ENCODE data around the gene TRAIP. TPM values are rescaled to one million over a fixed set of nuclear protein-coding genes. Genes with fewer than 3 reads are reported as not detected.

The TRAIP gene
- total and polyA plus RNA-seq, 8 donors: 0.79 to 2.5 (median 1.1) TPM

DNA sequence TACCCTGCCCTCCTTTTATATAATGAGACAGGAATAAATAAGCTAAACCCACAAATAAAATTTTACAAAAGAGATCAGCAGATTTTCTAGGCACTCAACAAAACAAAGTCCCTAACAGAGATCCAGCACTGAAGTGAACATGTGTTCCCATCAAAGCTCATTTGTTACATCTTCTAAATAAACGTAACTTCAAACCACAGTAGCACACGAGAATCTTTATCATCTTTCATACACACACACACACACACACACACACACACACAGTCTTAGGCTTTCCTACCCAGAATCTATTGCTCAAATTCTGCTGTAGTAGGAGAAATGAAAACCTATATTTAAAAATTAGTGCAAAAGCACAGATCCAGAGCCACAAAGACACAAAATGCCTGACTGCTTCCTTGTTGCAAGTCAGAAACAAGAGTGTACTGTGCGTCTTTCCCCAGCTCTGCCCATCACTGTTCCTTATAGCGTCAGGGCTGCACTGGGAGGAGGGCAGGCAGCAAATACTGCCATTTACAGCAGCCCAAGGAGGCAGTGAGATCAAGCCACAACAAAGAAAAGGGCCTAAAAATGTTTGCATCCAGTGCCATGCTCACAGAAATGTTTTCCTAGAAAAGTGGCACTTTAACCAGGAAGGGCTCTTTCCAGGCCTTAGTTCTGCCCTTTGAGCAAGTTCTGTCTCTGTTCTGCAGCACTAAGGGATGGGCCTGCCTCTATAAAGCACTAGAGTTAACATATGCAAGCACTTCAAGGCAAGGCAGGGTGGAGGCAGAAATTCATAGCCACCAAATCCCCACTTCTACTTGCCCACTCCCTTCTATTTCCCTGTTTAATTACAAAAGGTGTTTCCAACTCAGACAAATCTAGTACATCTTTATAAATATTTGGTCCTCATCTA, 76.0 kb downstream of the TRAIP start:
- ATAC-seq: no peak
- Histone ChIP-seq H3K36me3 (peaks cover 0 to 4% (median 0%) of the 10 kb centered on the region in 3 donors), H3K4me3 (no peak overlapping the region), H3K9me3 (no peaks in the 10 kb centered on the region), H3K4me1 (peaks cover 0 to 11% (median 6%) of the 10 kb centered on the region in 3 donors), H3K27me3 (no peaks in the 10 kb centered on the region), H3K27ac (no peak overlapping the region)
- FAIRE-seq: no peak
- DNase-seq: no peak
- intact Hi-C loops (cut with DNase I): no loop called here
- WGBS, 2 donors: 60 to 69% methylated on average over 4 of the region's 4 CpGs
- TF ChIP-seq, protein P1, sequence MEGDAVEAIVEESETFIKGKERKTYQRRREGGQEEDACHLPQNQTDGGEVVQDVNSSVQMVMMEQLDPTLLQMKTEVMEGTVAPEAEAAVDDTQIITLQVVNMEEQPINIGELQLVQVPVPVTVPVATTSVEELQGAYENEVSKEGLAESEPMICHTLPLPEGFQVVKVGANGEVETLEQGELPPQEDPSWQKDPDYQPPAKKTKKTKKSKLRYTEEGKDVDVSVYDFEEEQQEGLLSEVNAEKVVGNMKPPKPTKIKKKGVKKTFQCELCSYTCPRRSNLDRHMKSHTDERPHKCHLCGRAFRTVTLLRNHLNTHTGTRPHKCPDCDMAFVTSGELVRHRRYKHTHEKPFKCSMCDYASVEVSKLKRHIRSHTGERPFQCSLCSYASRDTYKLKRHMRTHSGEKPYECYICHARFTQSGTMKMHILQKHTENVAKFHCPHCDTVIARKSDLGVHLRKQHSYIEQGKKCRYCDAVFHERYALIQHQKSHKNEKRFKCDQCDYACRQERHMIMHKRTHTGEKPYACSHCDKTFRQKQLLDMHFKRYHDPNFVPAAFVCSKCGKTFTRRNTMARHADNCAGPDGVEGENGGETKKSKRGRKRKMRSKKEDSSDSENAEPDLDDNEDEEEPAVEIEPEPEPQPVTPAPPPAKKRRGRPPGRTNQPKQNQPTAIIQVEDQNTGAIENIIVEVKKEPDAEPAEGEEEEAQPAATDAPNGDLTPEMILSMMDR (IDR thresholded peaks at IDR 0.05): no peak

- WGBS, 2 donors: 93 to 94% methylated on average over 5 of the region's 5 CpGs
- DNase-seq: no peak
- FAIRE-seq: no peak
- intact Hi-C loops (cut with DNase I): no loop called here
- Histone ChIP-seq H3K27me3 (no peaks in the 10 kb centered on the region), H3K36me3 (peaks cover 0 to 4% (median 0%) of the 10 kb centered on the region in 3 donors), H3K4me3 (no peak overlapping the region), H3K9me3 (no peaks in the 10 kb centered on the region), H3K4me1 (peaks cover 0 to 6% (median 0%) of the 10 kb centered on the region in 3 donors), H3K27ac (no peak overlapping the region)
- TF ChIP-seq, protein P1 (IDR thresholded peaks at IDR 0.05): no peak
- no peak for ATAC-seq
Measured at GRCh38 chr3:49779358-49780079, 76.8 kb downstream of the TRAIP start.

Small RNA genes lying within 50 kb of the gene (microRNA-seq; reads per million reads assigned to microRNA genes)
- 0.29 to 0.39 reads per million in 2 donors for gene MIR5193

Other genes starting within 250 kb of the TRAIP start
- 10 to 100 TPM; 41.2 to 57.3 (median 49.3) TPM for gene APEH, start 182.2 kb downstream of the TRAIP start, total RNA-seq
- gene APEH, start 182.2 kb downstream of the TRAIP start, polyA plus RNA-seq: 10 to 100 TPM; 26.1 to 39.3 TPM
- 10 to 100 TPM; 17.2 to 36.5 (median 21.6) TPM for gene MST1, start 167.1 kb downstream of the TRAIP start, total RNA-seq
- gene MST1, start 167.1 kb downstream of the TRAIP start, polyA plus RNA-seq: 100 to 1,000 TPM in 1 of 2 donors, 10 to 100 TPM in 1; 83.0 to 150 TPM
- gene RNF123, start 167.0 kb downstream of the TRAIP start, total RNA-seq: 10 to 100 TPM; 13.5 to 27.6 (median 18.3) TPM
- gene RNF123, start 167.0 kb downstream of the TRAIP start, polyA plus RNA-seq: 10 to 100 TPM; 21.8 to 24.3 TPM
- not detected for gene AMIGO3, start 136.9 kb downstream of the TRAIP start, total RNA-seq
- 1 to 10 TPM; 3.9 to 4.0 TPM for gene AMIGO3, start 136.9 kb downstream of the TRAIP start, polyA plus RNA-seq
- gene GMPPB, start 132.6 kb downstream of the TRAIP start, total RNA-seq: 10 to 100 TPM; 22.4 to 46.7 (median 31.4) TPM
- 10 to 100 TPM; 35.9 to 38.1 TPM for gene GMPPB, start 132.6 kb downstream of the TRAIP start, polyA plus RNA-seq
- 10 to 100 TPM; 12.0 to 28.5 (median 17.1) TPM for gene IP6K1, start 70.0 kb downstream of the TRAIP start, total RNA-seq
- 10 to 100 TPM; 11.2 to 13.3 TPM for gene IP6K1, start 70.0 kb downstream of the TRAIP start, polyA plus RNA-seq
- not detected for gene CDHR4, start 56.7 kb downstream of the TRAIP start, total RNA-seq
- gene CDHR4, start 56.7 kb downstream of the TRAIP start, polyA plus RNA-seq: not detected
- 1 to 10 TPM in 1 of 6 donors, under 1 TPM in 5; 0.55 to 1.4 (median 0.62) TPM for gene INKA1, start 53.3 kb downstream of the TRAIP start, total RNA-seq
- 1 to 10 TPM; 1.6 to 2.0 TPM for gene INKA1, start 53.3 kb downstream of the TRAIP start, polyA plus RNA-seq
- 10 to 100 TPM; 17.7 to 63.9 (median 28.8) TPM for gene UBA7, start 42.6 kb downstream of the TRAIP start, total RNA-seq
- 10 to 100 TPM; 72.9 to 86.2 TPM for gene UBA7, start 42.6 kb downstream of the TRAIP start, polyA plus RNA-seq
- under 1 TPM in 2 of 6 donors, not detected in 4; 0.19 to 0.22 TPM for gene CAMKV, start 13.3 kb upstream of the TRAIP start, total RNA-seq
- gene CAMKV, start 13.3 kb upstream of the TRAIP start, polyA plus RNA-seq: under 1 TPM in 1 of 2 donors, not detected in 1; 0.42 TPM
- gene MST1R, start 47.3 kb upstream of the TRAIP start, total RNA-seq: 10 to 100 TPM in 1 of 6 donors, 1 to 10 TPM in 5; 4.9 to 14.7 (median 6.4) TPM
- gene MST1R, start 47.3 kb upstream of the TRAIP start, polyA plus RNA-seq: 10 to 100 TPM in 1 of 2 donors, 1 to 10 TPM in 1; 9.6 to 12.4 TPM
- gene MON1A, start 73.2 kb upstream of the TRAIP start, total RNA-seq: 1 to 10 TPM; 2.3 to 5.4 (median 4.2) TPM
- gene MON1A, start 73.2 kb upstream of the TRAIP start, polyA plus RNA-seq: 1 to 10 TPM; 7.5 to 7.7 TPM
- gene RBM6, start 83.6 kb upstream of the TRAIP start, total RNA-seq: 10 to 100 TPM; 24.9 to 64.1 (median 41.7) TPM
- 100 to 1,000 TPM; 245 to 249 TPM for gene RBM6, start 83.6 kb upstream of the TRAIP start, polyA plus RNA-seq
- 10 to 100 TPM; 42.5 to 96.9 (median 65.1) TPM for gene RBM5, start 232.4 kb upstream of the TRAIP start, total RNA-seq
- 100 to 1,000 TPM in 1 of 2 donors, 10 to 100 TPM in 1; 97.2 to 186 TPM for gene RBM5, start 232.4 kb upstream of the TRAIP start, polyA plus RNA-seq

Measured in pancreas (tissue), 10 donors.